ENCODE measurements around the gene CHADL. TPM values are rescaled to one million over a fixed set of nuclear protein-coding genes. Genes with fewer than 3 reads are reported as not detected.

Gene CHADL
- total and polyA plus RNA-seq, 9 of the 15 experiments (the other 6 are each of a cell fraction or from before 2014, with no cell fraction given) = not detected

DNA sequence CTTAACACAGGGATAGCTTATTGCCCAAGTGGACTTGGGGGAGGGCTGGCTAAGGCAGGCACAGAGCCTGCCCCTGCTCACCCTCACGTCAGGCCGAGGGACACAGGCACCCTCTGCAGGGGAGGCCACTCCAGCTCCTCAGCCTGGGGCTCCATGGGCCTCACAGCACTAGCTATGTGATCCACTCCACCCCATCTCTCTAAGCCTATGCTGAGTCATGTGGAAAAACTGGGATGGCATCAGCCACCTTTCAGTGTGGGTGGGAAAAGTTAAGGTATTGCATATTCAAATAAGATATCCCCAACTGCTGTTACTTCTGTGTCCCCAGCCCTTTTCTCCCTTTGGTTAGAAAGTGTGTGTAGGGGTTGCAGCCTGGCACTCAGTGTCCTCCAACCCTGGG lies 23.0 kb upstream of the CHADL start:
- Histone ChIP-seq H3K4me1 (replicated peaks in 1 of 2; ENCODE audit: control insufficient read depth in 2 of 2, insufficient read depth in 2 of 2, low read length in 2 of 2) (no peaks in the 10 kb centered on the region; a peak in 1 of 5 replicates), H4K20me1 (replicated peaks; ENCODE audit: control insufficient read depth, insufficient read depth, low read length) (no peaks in the 10 kb centered on the region), H3K36me3 (ENCODE audit: control insufficient read depth, insufficient read depth, low read length) (peaks cover 87% of the 10 kb centered on the region; the same call in 2 of the 3 replicates), H3K9ac (ENCODE audit: insufficient read depth in 1 of 2, low read depth in 2 of 2, low read length in 2 of 2) (no peak overlapping the region), H3K9me3 (replicated peaks; ENCODE audit: control insufficient read depth, insufficient read depth, low read depth, low read length) (no peaks in the 10 kb centered on the region), H3K79me2 (ENCODE audit: control insufficient read depth, insufficient read depth, low read length) (no peaks in the 10 kb centered on the region), H3K4me2 (ENCODE audit: insufficient read depth, low read length) (no peak overlapping the region), H3K9me1 (ENCODE audit: control insufficient read depth, insufficient read depth, low read length) (no peaks in the 10 kb centered on the region), H3K27ac (ENCODE audit: extremely low read depth, low read depth, low read length) (no peak overlapping the region), H3K27me3 (ENCODE audit: control insufficient read depth in 2 of 2, insufficient read depth in 2 of 2, low read length in 2 of 2) (no peaks in the 10 kb centered on the region), H2AFZ (ENCODE audit: low read depth, low read length) (no peak overlapping the region), H3K4me3 (no peak overlapping the region)
- no TSS peak for BruUV-seq (replicated peaks)
- no peak for ATAC-seq
- no peak for DNase-seq (ENCODE audit: extremely low read depth in 1 of 4, low spot score in 3 of 4)
- 100% methylated on average over 2 of the region's 2 CpGs for WGBS (ENCODE audit: insufficient coverage, low coverage, missing lambda C conversion rate)
- FAIRE-seq = no peak
- in situ Hi-C loops (cut with MboI) = no loop called here
- CTCF ChIA-PET (ENCODE audit: low intra/inter-chr PET ratio) = no interaction called here
- POLR2A ChIA-PET = interaction anchor here (0.6 to 1.3 kb wide), 3 partner anchors 8 to 374 kb away, joined by 3 to 5 read pairs (median 3); no protein-coding TSS in a partner anchor
- intact Hi-C loops (cut with micrococcal nuclease) = no loop called here
- TF ChIP-seq CBFA2T3 (IDR thresholded peaks at IDR 0.05) = no peak
- no peak for TF ChIP-seq RBM22 (IDR thresholded peaks at IDR 0.05; ENCODE audit: low read depth, low read length, poor library complexity, severe bottlenecking)
- TF ChIP-seq SMAD3 (CRISPR knock-in tag; conservative IDR thresholded peaks at IDR 0.05) = no peak
- no peak for TF ChIP-seq SMARCA5 (IDR thresholded peaks at IDR 0.05)
- TF ChIP-seq SMAD2 (IDR thresholded peaks at IDR 0.05; ENCODE audit: low read depth, low read length) = no peak
- TF ChIP-seq, protein P1, sequence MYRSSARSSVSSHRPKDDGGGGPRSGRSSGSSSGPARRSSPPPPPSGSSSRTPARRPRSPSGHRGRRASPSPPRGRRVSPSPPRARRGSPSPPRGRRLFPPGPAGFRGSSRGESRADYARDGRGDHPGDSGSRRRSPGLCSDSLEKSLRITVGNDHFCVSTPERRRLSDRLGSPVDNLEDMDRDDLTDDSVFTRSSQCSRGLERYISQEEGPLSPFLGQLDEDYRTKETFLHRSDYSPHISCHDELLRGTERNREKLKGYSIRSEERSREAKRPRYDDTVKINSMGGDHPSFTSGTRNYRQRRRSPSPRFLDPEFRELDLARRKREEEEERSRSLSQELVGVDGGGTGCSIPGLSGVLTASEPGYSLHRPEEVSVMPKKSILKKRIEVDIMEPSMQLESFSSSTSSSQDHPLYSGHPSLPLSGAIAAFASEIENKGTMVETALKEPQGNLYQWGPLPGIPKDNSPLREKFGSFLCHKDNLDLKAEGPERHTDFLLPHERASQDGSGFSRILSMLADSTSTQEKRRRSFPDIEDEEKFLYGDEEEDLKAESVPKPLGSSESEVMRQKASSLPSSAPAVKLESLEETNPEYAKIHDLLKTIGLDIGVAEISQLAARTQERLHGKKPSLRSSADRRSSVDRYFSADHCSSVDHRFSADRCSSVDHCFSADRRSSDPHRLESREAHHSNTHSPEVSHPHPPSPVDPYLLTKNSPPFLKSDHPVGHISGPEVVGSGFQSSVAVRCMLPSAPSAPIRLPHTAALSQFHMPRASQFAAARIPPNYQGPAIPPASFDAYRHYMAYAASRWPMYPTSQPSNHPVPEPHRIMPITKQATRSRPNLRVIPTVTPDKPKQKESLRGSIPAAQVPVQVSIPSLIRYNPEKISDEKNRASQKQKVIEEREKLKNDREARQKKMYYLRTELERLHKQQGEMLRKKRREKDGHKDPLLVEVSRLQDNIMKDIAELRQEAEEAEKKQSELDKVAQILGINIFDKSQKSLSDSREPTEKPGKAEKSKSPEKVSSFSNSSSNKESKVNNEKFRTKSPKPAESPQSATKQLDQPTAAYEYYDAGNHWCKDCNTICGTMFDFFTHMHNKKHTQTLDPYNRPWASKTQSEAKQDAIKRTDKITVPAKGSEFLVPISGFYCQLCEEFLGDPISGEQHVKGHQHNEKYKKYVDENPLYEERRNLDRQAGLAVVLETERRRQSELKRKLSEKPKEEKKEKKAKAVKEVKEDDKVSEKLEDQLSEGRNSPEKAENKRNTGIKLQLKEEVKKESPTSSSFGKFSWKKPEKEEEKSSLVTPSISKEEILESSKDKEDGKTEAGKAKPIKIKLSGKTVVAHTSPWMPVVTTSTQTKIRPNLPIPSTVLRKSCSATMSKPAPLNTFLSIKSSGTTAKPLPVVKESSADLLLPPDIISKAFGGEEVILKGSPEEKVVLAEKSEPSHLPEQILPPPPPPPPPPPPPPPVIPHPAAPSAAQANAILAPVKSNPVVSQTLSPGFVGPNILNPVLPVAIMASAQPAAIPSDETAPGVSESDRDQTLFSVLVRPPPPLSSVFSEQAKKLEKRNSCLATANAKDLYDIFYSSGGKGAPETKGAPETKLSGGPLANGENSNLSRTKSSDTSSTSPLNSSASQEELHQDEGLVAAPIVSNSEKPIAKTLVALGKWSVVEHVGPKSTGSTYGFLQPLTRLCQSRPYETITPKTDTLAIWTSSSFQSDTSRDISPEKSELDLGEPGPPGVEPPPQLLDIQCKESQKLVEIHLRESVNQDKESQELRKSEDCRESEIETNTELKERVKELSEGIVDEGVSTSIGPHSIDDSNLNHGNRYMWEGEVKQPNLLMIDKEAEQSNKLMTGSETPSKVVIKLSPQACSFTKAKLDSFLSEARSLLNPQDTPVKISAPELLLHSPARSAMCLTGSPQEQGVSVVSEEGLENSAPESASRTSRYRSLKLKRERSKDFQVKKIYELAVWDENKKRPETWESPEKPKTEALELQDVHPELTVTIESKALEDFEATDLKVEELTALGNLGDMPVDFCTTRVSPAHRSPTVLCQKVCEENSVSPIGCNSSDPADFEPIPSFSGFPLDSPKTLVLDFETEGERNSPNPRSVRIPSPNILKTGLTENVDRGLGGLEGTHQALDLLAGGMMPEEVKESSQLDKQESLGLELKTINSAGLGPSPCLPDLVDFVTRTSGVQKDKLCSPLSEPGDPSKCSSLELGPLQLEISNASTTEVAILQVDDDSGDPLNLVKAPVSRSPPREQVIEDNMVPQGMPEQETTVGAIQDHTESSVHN (IDR thresholded peaks at IDR 0.05; ENCODE audit: borderline replicate concordance in 1 of 2, low read depth in 1 of 2) = no peak
- TF ChIP-seq ZNF766 (CRISPR knock-in tag; conservative IDR thresholded peaks at IDR 0.05) = no peak
- no peak for TF ChIP-seq ZNF316 (IDR thresholded peaks at IDR 0.05)
- no peak for TF ChIP-seq NBN (IDR thresholded peaks at IDR 0.05; ENCODE audit: low read depth)
- no peak for TF ChIP-seq POLR2H (tag; IDR thresholded peaks at IDR 0.05; ENCODE audit: low read depth)
- TF ChIP-seq FOXM1 (IDR thresholded peaks at IDR 0.05; ENCODE audit: low read depth) = no peak
- no peak for TF ChIP-seq FOXM1 (CRISPR knock-in tag; IDR thresholded peaks at IDR 0.05; ENCODE audit: low read depth)
- no peak for TF ChIP-seq LCOR (CRISPR knock-in tag; IDR thresholded peaks at IDR 0.05)
- TF ChIP-seq HDAC2 (IDR thresholded peaks at IDR 0.05) = no peak
- no peak for TF ChIP-seq MAFK (IDR thresholded peaks at IDR 0.05; ENCODE audit: low read length)
- TF ChIP-seq HCFC1 (IDR thresholded peaks at IDR 0.05; ENCODE audit: low read depth, low read length) = no peak
- TF ChIP-seq, protein P2, sequence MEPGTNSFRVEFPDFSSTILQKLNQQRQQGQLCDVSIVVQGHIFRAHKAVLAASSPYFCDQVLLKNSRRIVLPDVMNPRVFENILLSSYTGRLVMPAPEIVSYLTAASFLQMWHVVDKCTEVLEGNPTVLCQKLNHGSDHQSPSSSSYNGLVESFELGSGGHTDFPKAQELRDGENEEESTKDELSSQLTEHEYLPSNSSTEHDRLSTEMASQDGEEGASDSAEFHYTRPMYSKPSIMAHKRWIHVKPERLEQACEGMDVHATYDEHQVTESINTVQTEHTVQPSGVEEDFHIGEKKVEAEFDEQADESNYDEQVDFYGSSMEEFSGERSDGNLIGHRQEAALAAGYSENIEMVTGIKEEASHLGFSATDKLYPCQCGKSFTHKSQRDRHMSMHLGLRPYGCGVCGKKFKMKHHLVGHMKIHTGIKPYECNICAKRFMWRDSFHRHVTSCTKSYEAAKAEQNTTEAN (CRISPR knock-in tag; IDR thresholded peaks at IDR 0.05) = no peak
